ENCODE data around the gene PLXNB1. TPM values are rescaled to one million over a fixed set of nuclear protein-coding genes. Genes with fewer than 3 reads are reported as not detected.

The PLXNB1 gene
- total RNA-seq, 1 donor from 2014 or later = 62.0 TPM

- no peak for ATAC-seq
Observed at GRCh38 chr3:48418651-48419050, 11.2 kb downstream of the PLXNB1 start.

- no peak for ATAC-seq
Observed at GRCh38 chr3:48418140-48418539, 11.7 kb downstream of the PLXNB1 start.

GRCh38 chr3:48417529-48418108 lies 12.3 kb downstream of the PLXNB1 start:
- ATAC-seq = no peak

GRCh38 chr3:48416546-48416945 lies 13.3 kb downstream of the PLXNB1 start:
- ATAC-seq = no peak

- ATAC-seq = no peak
Observed at GRCh38 chr3:48416091-48416505, 13.8 kb downstream of the PLXNB1 start.

- ATAC-seq = no peak
Observed at GRCh38 chr3:48415251-48415953, 14.5 kb downstream of the PLXNB1 start.

- ATAC-seq = no peak
Observed at GRCh38 chr3:48414376-48415250, 15.3 kb downstream of the PLXNB1 start.

GRCh38 chr3:48413611-48414010 lies 16.3 kb downstream of the PLXNB1 start:
- ATAC-seq = no peak

GRCh38 chr3:48413086-48413485 lies 16.8 kb downstream of the PLXNB1 start:
- peak; percentile 81 for ATAC-seq

GRCh38 chr3:48412375-48413001 lies 17.4 kb downstream of the PLXNB1 start:
- ATAC-seq = no peak

- no peak for ATAC-seq
Observed at GRCh38 chr3:48411606-48412374, 18.1 kb downstream of the PLXNB1 start.

GRCh38 chr3:48411041-48411588 lies 18.8 kb downstream of the PLXNB1 start:
- ATAC-seq = no peak

GRCh38 chr3:48410205-48411040 lies 19.5 kb downstream of the PLXNB1 start:
- ATAC-seq = no peak

GRCh38 chr3:48409291-48410201 lies 20.3 kb downstream of the PLXNB1 start:
- ATAC-seq = no peak

GRCh38 chr3:48408823-48409281 lies 21.0 kb downstream of the PLXNB1 start:
- no peak for ATAC-seq

GRCh38 chr3:48407542-48408099 lies 22.3 kb downstream of the PLXNB1 start:
- no peak for ATAC-seq

- ATAC-seq = no peak
Observed at GRCh38 chr3:48406443-48407431, 23.1 kb downstream of the PLXNB1 start.

- no peak for ATAC-seq
Observed at GRCh38 chr3:48405971-48406370, 23.9 kb downstream of the PLXNB1 start.

Measured in esophagus mucosa (tissue), 1 donor.